ENCODE measurements around the gene DPPA3. TPM values are rescaled to one million over a fixed set of nuclear protein-coding genes. Genes with fewer than 3 reads are reported as not detected.

The DPPA3 gene
- polyA plus RNA-seq (2013), result 0.10 TPM in 2 replicates

GRCh38 chr12:7711133-7711532 is at the start of gene DPPA3:
Gene DPPA3, plus strand, starts transcription at chr12:7711433. Its CDS starts 138 bp downstream, at chr12:7711571.
- no peaks in the 10 kb centered on the region for H3K79me1 ChIP-seq (ENCODE audit: low read length)
- no peak within 1 kb of the TSS for H3K27ac ChIP-seq (ENCODE audit: low read depth, low read length)
- no peak within 1 kb of the TSS for H2AK5ac ChIP-seq (ENCODE audit: low read length)
- no peak within 1 kb of the TSS for H3K4me2 ChIP-seq (ENCODE audit: low read length)
- H3K18ac ChIP-seq (ENCODE audit: low read length), result no peak within 1 kb of the TSS
- no peak within 1 kb of the TSS for H3K4me3 ChIP-seq (ENCODE audit: low read depth, low read length)
- WGBS (ENCODE audit: extremely low coverage, insufficient coverage, insufficient read length), result no CpG with 5 or more reads among the region's 7 CpGs
- no peak within 1 kb of the TSS for H3K4ac ChIP-seq (ENCODE audit: low read depth, low read length)
- H3K79me2 ChIP-seq (ENCODE audit: control insufficient read depth, insufficient read depth, low read length, poor library complexity), result no peaks in the 10 kb centered on the region
- H3K27me3 ChIP-seq (ENCODE audit: insufficient read depth, low read length), result no peaks in the 10 kb centered on the region
- H3K36me3 ChIP-seq (ENCODE audit: control insufficient read depth in 1 of 2, insufficient read depth in 2 of 2, low read length in 2 of 2), result no peaks in the 10 kb centered on the region
- no peak within 1 kb of the TSS for H3K14ac ChIP-seq (ENCODE audit: low read length)
- H2BK12ac ChIP-seq (ENCODE audit: low read length), result no peak within 1 kb of the TSS
- no peak within 1 kb of the TSS for H2BK5ac ChIP-seq (ENCODE audit: low read depth, low read length, poor library complexity)
- no peak within 1 kb of the TSS for H4K91ac ChIP-seq (ENCODE audit: low read depth, low read length)
- no peak for DNase-seq
- H3K23ac ChIP-seq (ENCODE audit: low read length), result no peak within 1 kb of the TSS
- H3K9ac ChIP-seq (ENCODE audit: low read length), result no peak within 1 kb of the TSS
- H4K12ac ChIP-seq (ENCODE audit: low read depth, low read length), result no peak within 1 kb of the TSS
- H4K8ac ChIP-seq (ENCODE audit: low read depth, low read length), result no peak within 1 kb of the TSS
- H3K9me3 ChIP-seq (ENCODE audit: insufficient read depth, low read depth, low read length), result no peaks in the 10 kb centered on the region
- H2BK120ac ChIP-seq (ENCODE audit: insufficient read depth, low read length, poor library complexity), result no peak within 1 kb of the TSS
- no peaks in the 10 kb centered on the region for H3K4me1 ChIP-seq (ENCODE audit: control insufficient read depth in 1 of 2, insufficient read depth in 2 of 2, low read length in 2 of 2)
- no peak within 1 kb of the TSS for H2AFZ ChIP-seq (ENCODE audit: insufficient read depth, low read length, poor library complexity)

- H4K12ac ChIP-seq (ENCODE audit: low read depth, low read length), result no peak overlapping the region
Measured at GRCh38 chr12:7661741-7662140, 49.5 kb upstream of the DPPA3 start.

GRCh38 chr12:7666595-7666994 is 44.6 kb upstream of the DPPA3 start:
- H4K8ac ChIP-seq (ENCODE audit: low read depth, low read length), result no peak overlapping the region
- H3K36me3 ChIP-seq (ENCODE audit: control insufficient read depth in 1 of 2, insufficient read depth in 2 of 2, low read length in 2 of 2), result no peaks in the 10 kb centered on the region
- WGBS (ENCODE audit: extremely low coverage, insufficient coverage, insufficient read length), result no CpG with 5 or more reads among the region's 5 CpGs
- H3K79me2 ChIP-seq (ENCODE audit: control insufficient read depth, insufficient read depth, low read length, poor library complexity), result no peaks in the 10 kb centered on the region
- H2AK5ac ChIP-seq (ENCODE audit: low read length), result no peak overlapping the region
- no peaks in the 10 kb centered on the region for H3K9me3 ChIP-seq (ENCODE audit: insufficient read depth, low read depth, low read length)
- H3K4ac ChIP-seq (ENCODE audit: low read depth, low read length), result no peak overlapping the region
- no peak overlapping the region for H2AFZ ChIP-seq (ENCODE audit: insufficient read depth, low read length, poor library complexity)
- no peak overlapping the region for H2BK12ac ChIP-seq (ENCODE audit: low read length)
- no peak overlapping the region for H3K18ac ChIP-seq (ENCODE audit: low read length)
- DNase-seq, result no peak
- no peaks in the 10 kb centered on the region for H3K79me1 ChIP-seq (ENCODE audit: low read length)
- no peak overlapping the region for H2BK5ac ChIP-seq (ENCODE audit: low read depth, low read length, poor library complexity)
- H3K27me3 ChIP-seq (ENCODE audit: insufficient read depth, low read length), result no peaks in the 10 kb centered on the region
- H2BK120ac ChIP-seq (ENCODE audit: insufficient read depth, low read length, poor library complexity), result no peak overlapping the region
- no peak overlapping the region for H3K4me2 ChIP-seq (ENCODE audit: low read length)
- H3K27ac ChIP-seq (ENCODE audit: low read depth, low read length), result no peak overlapping the region
- H3K23ac ChIP-seq (ENCODE audit: low read length), result no peak overlapping the region
- H4K12ac ChIP-seq (ENCODE audit: low read depth, low read length), result no peak overlapping the region
- H3K4me1 ChIP-seq (ENCODE audit: control insufficient read depth in 1 of 2, insufficient read depth in 2 of 2, low read length in 2 of 2), result no peaks in the 10 kb centered on the region
- no peak overlapping the region for H4K91ac ChIP-seq (ENCODE audit: low read depth, low read length)
- H3K4me3 ChIP-seq (ENCODE audit: low read depth, low read length), result no peak overlapping the region
- H3K9ac ChIP-seq (ENCODE audit: low read length), result no peak overlapping the region
- no peak overlapping the region for H3K14ac ChIP-seq (ENCODE audit: low read length)

More at GRCh38 chr12:7661741-7662140, 49.5 kb upstream of the DPPA3 start:
- Histone ChIP-seq H3K18ac (ENCODE audit: low read length) (no peak overlapping the region), H3K4me2 (ENCODE audit: low read length) (no peak overlapping the region), H3K36me3 (ENCODE audit: control insufficient read depth in 1 of 2, insufficient read depth in 2 of 2, low read length in 2 of 2) (no peaks in the 10 kb centered on the region), H2AFZ (ENCODE audit: insufficient read depth, low read length, poor library complexity) (no peak overlapping the region), H3K27me3 (ENCODE audit: insufficient read depth, low read length) (no peaks in the 10 kb centered on the region), H4K8ac (ENCODE audit: low read depth, low read length) (no peak overlapping the region), H3K79me2 (ENCODE audit: control insufficient read depth, insufficient read depth, low read length, poor library complexity) (no peaks in the 10 kb centered on the region), H2BK120ac (ENCODE audit: insufficient read depth, low read length, poor library complexity) (no peak overlapping the region), H3K4me3 (ENCODE audit: low read depth, low read length) (no peak overlapping the region), H3K23ac (ENCODE audit: low read length) (no peak overlapping the region), H3K4me1 (ENCODE audit: control insufficient read depth in 1 of 2, insufficient read depth in 2 of 2, low read length in 2 of 2) (no peaks in the 10 kb centered on the region), H2BK5ac (ENCODE audit: low read depth, low read length, poor library complexity) (no peak overlapping the region), H4K91ac (ENCODE audit: low read depth, low read length) (no peak overlapping the region), H3K4ac (ENCODE audit: low read depth, low read length) (no peak overlapping the region), H2BK12ac (ENCODE audit: low read length) (no peak overlapping the region), H2AK5ac (ENCODE audit: low read length) (no peak overlapping the region), H3K9ac (ENCODE audit: low read length) (no peak overlapping the region), H3K27ac (ENCODE audit: low read depth, low read length) (no peak overlapping the region), H3K79me1 (ENCODE audit: low read length) (no peaks in the 10 kb centered on the region), H3K9me3 (ENCODE audit: insufficient read depth, low read depth, low read length) (no peaks in the 10 kb centered on the region), H3K14ac (ENCODE audit: low read length) (no peak overlapping the region)
- no CpG with 5 or more reads among the region's 5 CpGs for WGBS (ENCODE audit: extremely low coverage, insufficient coverage, insufficient read length)
- DNase-seq, result no peak

GRCh38 chr12:7667125-7667524 is 44.1 kb upstream of the DPPA3 start:
- H2BK12ac ChIP-seq (ENCODE audit: low read length), result no peak overlapping the region
- no peaks in the 10 kb centered on the region for H3K79me2 ChIP-seq (ENCODE audit: control insufficient read depth, insufficient read depth, low read length, poor library complexity)
- H2AK5ac ChIP-seq (ENCODE audit: low read length), result no peak overlapping the region
- no peaks in the 10 kb centered on the region for H3K4me1 ChIP-seq (ENCODE audit: control insufficient read depth in 1 of 2, insufficient read depth in 2 of 2, low read length in 2 of 2)
- H2BK5ac ChIP-seq (ENCODE audit: low read depth, low read length, poor library complexity), result no peak overlapping the region
- DNase-seq, result peak in 1 of 2 donors; percentile 54
- no peak overlapping the region for H3K4me2 ChIP-seq (ENCODE audit: low read length)
- no peaks in the 10 kb centered on the region for H3K79me1 ChIP-seq (ENCODE audit: low read length)
- H3K27me3 ChIP-seq (ENCODE audit: insufficient read depth, low read length), result no peaks in the 10 kb centered on the region
- H3K14ac ChIP-seq (ENCODE audit: low read length), result no peak overlapping the region
- H4K8ac ChIP-seq (ENCODE audit: low read depth, low read length), result no peak overlapping the region
- H3K36me3 ChIP-seq (ENCODE audit: control insufficient read depth in 1 of 2, insufficient read depth in 2 of 2, low read length in 2 of 2), result no peaks in the 10 kb centered on the region
- no peak overlapping the region for H3K4ac ChIP-seq (ENCODE audit: low read depth, low read length)
- no peak overlapping the region for H4K12ac ChIP-seq (ENCODE audit: low read depth, low read length)
- H3K23ac ChIP-seq (ENCODE audit: low read length), result no peak overlapping the region
- H3K4me3 ChIP-seq (ENCODE audit: low read depth, low read length), result no peak overlapping the region
- no peak overlapping the region for H2BK120ac ChIP-seq (ENCODE audit: insufficient read depth, low read length, poor library complexity)
- WGBS (ENCODE audit: extremely low coverage, insufficient coverage, insufficient read length), result no CpG with 5 or more reads among the region's 4 CpGs
- no peak overlapping the region for H3K9ac ChIP-seq (ENCODE audit: low read length)
- H3K18ac ChIP-seq (ENCODE audit: low read length), result no peak overlapping the region
- no peaks in the 10 kb centered on the region for H3K9me3 ChIP-seq (ENCODE audit: insufficient read depth, low read depth, low read length)
- H3K27ac ChIP-seq (ENCODE audit: low read depth, low read length), result no peak overlapping the region
- H4K91ac ChIP-seq (ENCODE audit: low read depth, low read length), result no peak overlapping the region
- H2AFZ ChIP-seq (ENCODE audit: insufficient read depth, low read length, poor library complexity), result no peak overlapping the region
